Left kidney (tissue), 2 donors: ENCODE data around the gene NUP62. TPM values are rescaled to one million over a fixed set of nuclear protein-coding genes. Genes with fewer than 3 reads are reported as not detected.

ENCODE experiments used
- DNase-seq: peaks from one replicate; pipeline ENCODE4 v3.0.0-alpha.2; 2013
- polyA plus RNA-seq: library from polyadenylated mRNA; unstranded; fragments of 120-200 nt; gene quantifications from one replicate; pipeline ENCODE4 v1.2.1, GENCODE V29; 2013; ENCODE audit not compliant: insufficient read length

Gene NUP62
- polyA plus RNA-seq, 1 donor = 61.9 TPM

- no peak for DNase-seq
Observed at GRCh38 chr19:49907745-49908446, 21.4 kb downstream of the NUP62 start.

- no peak for DNase-seq
Observed at GRCh38 chr19:49906879-49907564, 22.3 kb downstream of the NUP62 start.

GRCh38 chr19:49904136-49904535 is 25.2 kb downstream of the NUP62 start:
- DNase-seq = no peak

- peak; percentile 26 for DNase-seq
Observed at GRCh38 chr19:49896863-49897621, 32.3 kb downstream of the NUP62 start, which contains the start of gene IL4I1. IL4I1 (minus strand) TSS chr19:49896887; CDS start chr19:49896160, 727 bp downstream.

- DNase-seq = no peak
Observed at GRCh38 chr19:49895566-49896297, 33.6 kb downstream of the NUP62 start.

- DNase-seq = no peak
Observed at GRCh38 chr19:49894879-49895565, 34.3 kb downstream of the NUP62 start.

GRCh38 chr19:49894011-49894664 is 35.2 kb downstream of the NUP62 start:
- no peak for DNase-seq

GRCh38 chr19:49892716-49893115 is 36.6 kb downstream of the NUP62 start:
- DNase-seq = no peak

GRCh38 chr19:49891393-49891792 is 37.9 kb downstream of the NUP62 start:
- DNase-seq = no peak

- no peak for DNase-seq
Observed at GRCh38 chr19:49890349-49891311, 38.7 kb downstream of the NUP62 start.

GRCh38 chr19:49889687-49890348 is 39.5 kb downstream of the NUP62 start:
- no peak for DNase-seq

- no peak for DNase-seq
Observed at GRCh38 chr19:49889038-49889686, 40.1 kb downstream of the NUP62 start.

- no peak for DNase-seq
Observed at GRCh38 chr19:49888510-49888824, 40.8 kb downstream of the NUP62 start.

GRCh38 chr19:49887665-49888509 is 41.4 kb downstream of the NUP62 start:
- no peak for DNase-seq

- no peak for DNase-seq
Observed at GRCh38 chr19:49887037-49887664, 42.2 kb downstream of the NUP62 start.

- no peak for DNase-seq
Observed at GRCh38 chr19:49884760-49885159, 44.5 kb downstream of the NUP62 start.

- no peak for DNase-seq
Observed at GRCh38 chr19:49884109-49884508, 45.2 kb downstream of the NUP62 start.
